GM21717 (cell line): ENCODE results near the gene OLFM1.
"Not testable (repeated sequence)": the region's sequence is repeated elsewhere in the genome, so short reads cannot be mapped to it uniquely, and the experiment has no call there.

ENCODE experiments used
- ATAC-seq: cut with Tn5 transposase; IDR thresholded peaks from one replicate; pipeline ENCODE4 v1.9.1; 2021; ENCODE audit warnings: mild to moderate bottlenecking, moderate library complexity; ENCODE audit not compliant: unreplicated experiment

Gene OLFM1

GRCh38 chr9:135105938-135106491, 18.5 kb downstream of the OLFM1 start:
- ATAC-seq, result no peak

DNA sequence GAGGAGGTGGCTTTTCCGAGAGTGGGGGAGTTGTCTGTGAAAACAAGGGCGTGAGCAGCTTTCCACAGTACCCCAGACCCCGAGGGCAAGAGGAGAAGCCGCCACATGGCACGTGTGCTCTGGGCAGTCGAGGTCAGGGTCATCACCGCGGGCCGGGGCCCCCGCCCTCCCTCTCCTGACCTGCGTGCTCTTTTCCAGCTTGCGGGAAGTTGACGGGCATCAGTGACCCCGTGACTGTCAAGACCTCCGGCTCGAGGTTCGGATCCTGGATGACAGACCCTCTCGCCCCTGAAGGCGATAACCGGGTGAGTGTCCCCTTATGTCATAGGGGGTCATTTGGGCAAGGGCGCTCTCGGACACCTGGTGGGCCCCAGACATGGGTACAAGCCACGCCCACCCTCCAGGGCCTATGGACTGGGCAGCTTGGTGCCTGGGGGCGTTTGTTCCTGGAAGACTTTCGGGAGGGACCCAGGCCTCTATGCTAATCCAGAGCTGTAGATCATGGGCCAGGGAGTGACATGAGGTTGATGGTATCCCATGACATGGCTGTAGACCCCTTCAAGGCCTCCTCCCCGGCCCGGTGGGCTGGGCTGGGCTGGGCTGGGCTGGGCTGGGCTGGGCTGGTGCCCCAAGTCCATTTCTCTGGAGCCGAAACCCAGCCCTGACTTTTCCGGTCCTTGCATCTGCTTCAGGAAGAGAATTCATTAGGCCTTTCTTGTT, 19.2 kb downstream of the OLFM1 start:
- no peak for ATAC-seq

DNA sequence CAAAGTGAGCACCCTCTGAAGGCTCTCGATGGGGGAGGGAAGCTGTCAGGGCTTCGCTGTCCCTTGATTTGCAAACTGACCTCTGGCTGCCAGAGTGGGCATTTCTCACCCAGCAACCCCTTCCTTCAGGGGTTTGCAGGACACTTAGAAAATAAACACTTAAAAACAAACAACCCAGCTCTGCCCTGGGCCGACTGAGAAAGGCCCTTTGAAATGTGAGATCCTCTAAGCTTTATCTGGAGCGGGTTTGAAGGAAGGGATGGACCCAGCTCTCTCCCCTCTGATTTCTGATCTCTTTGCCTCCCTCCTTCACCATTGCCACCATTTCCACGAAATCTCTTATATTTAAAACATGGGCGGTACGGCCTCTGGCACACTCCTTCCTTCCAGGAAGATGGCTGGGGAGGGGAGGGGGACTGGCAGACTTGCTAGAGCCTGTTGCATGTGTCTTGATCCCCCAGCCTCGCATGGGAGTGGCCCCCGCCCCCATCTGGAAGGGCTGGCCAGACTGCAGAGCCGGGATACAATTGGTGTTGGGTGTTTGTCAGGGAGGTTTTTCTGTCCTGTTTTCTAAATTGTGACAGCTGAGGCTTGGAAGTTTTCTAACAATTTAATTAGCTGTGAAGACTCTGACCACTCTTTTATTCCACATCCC, 20.2 kb downstream of the OLFM1 start:
- no peak for ATAC-seq

DNA sequence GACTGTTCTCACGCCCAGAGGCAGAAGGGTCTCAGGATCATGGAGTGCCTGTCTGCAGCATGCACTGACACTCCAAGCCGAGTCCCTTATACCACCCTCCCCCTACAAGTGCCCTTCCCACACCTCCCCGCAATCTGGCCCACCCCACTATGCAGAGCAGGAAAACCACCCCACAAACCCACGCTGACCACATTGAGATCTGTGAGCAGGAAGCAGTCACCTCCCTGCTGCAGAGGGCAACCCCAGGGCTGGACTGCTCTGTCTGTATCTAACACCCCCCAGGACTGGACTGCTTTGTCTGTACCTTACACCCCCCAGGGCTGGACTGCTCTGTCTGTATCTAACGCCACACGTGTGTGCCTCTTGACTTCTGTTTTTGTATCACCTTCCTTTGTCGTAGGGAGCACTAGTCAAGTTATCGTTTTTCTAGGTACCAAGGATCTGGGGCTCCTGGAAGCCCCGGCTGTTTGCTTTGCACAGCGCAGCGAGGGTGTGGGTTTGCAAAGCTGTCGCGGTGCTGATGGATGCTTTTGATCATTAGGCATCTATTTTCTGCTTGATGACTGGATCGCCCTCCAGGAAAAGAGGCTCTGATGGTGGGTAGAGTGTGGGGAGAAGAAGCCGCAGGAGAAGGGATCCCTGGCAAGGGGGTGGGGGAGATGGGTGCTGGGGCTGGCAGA, 21.5 kb downstream of the OLFM1 start:
- no peak for ATAC-seq

GRCh38 chr9:135109650-135110049, 22.2 kb downstream of the OLFM1 start:
- ATAC-seq, result no peak

DNA sequence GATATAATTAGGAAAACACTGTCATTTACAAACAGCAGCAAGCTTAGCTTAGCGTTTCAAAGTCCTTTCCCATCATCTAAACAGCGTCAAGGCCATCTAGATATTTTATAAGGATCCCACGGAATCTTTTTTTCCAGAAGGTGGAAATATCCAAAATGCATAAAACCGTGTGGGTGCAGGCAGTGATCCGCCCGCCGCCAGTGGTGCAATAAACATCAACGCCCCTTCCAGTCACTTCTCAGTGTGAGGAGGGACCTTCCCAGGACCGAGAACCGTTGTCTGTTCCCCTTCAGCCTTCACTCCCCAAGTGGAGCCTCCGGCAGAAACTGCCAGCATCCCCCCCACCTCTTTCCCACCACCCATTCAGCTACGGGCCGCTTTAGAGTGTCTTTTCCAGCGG, 22.9 kb downstream of the OLFM1 start:
- ATAC-seq, result no peak

DNA sequence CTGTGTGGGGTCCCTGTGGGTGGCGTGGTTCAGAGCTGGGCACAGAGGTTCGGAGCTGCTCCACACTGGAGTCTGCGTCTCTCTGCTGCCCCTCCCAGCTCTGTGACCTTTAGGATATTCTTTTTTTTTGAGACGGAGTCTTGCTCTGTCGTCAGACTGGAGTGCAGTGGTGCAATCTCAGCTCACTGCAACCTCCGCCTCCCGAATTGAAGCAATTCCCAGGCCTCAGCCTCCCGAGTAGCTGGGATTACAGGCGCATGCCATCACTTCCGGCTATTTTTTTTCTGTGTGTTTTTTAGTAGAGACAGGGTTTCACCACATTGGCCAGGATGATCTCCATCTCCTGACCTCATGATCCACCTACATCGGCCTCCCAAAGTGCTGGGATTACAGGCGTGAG, 24.1 kb downstream of the OLFM1 start:
- ATAC-seq, result not testable (repeated sequence)

DNA sequence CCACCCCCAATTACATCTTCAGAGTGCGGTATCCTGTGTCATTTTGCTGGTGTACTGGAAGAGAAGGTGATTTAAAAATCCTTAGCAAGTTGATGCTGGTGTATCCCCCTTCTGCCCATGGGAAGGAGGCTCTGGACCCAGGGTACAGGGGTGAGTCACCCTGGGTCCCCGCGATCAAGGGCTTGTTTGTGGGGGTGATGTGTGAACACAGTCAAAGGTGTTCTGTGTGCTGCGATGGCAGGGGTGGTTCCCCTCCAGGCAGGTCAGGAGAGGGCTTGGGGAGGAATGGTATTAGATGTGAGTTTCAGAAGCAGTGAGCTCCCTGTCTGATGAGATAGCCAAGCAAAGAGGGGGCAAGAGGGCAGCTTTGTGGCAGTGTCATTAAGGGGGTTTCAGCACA, 28.9 kb downstream of the OLFM1 start:
- no peak for ATAC-seq

DNA sequence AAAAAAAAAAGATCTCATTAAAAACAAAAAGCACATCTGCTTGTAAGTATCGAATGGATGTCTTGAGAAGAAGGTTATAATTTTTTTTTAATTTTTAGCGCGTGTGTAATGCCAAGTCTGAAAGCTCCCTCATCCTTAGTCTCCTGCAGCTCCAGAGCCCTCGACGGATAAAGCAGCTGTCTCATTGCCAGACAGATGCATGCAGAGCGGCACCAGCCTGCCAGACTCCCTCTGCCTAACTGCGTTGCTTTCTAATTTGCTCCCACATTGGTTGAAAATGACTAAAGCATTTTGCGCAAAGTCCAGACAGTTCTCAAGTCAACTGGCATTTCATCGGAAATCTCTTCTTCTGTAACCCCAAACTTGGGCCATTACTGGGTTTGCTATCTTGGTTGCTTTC, 29.4 kb downstream of the OLFM1 start:
- no peak for ATAC-seq

GRCh38 chr9:135117281-135117680, 29.8 kb downstream of the OLFM1 start:
- ATAC-seq, result no peak

DNA sequence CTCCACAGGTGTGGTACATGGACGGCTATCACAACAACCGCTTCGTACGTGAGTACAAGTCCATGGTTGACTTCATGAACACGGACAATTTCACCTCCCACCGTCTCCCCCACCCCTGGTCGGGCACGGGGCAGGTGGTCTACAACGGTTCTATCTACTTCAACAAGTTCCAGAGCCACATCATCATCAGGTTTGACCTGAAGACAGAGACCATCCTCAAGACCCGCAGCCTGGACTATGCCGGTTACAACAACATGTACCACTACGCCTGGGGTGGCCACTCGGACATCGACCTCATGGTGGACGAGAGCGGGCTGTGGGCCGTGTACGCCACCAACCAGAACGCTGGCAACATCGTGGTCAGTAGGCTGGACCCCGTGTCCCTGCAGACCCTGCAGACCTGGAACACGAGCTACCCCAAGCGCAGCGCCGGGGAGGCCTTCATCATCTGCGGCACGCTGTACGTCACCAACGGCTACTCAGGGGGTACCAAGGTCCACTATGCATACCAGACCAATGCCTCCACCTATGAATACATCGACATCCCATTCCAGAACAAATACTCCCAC, 32.1 kb downstream of the OLFM1 start:
- ATAC-seq, result no peak

DNA sequence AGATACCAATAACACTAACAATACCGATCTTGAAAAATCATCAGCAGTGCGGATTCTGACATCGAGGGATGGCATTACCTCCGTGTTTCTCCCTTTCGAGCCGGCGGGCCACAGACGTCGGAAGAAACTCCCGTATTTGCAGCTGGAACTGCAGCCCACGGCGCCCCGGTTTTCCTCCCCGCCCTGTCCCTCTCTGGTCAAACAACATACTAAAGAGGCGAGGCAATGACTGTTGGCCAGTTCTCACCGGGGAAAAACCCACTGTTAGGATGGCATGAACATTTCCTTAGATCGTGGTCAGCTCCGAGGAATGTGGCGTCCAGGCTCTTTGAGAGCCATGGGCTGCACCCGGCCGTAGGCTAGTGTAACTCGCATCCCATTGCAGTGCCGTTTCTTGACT, 32.8 kb downstream of the OLFM1 start:
- no peak for ATAC-seq

- ATAC-seq, result no peak
Observed at GRCh38 chr9:135122316-135122715, 34.8 kb downstream of the OLFM1 start.

- ATAC-seq, result no peak
Observed at GRCh38 chr9:135123126-135123772, 35.8 kb downstream of the OLFM1 start.

DNA sequence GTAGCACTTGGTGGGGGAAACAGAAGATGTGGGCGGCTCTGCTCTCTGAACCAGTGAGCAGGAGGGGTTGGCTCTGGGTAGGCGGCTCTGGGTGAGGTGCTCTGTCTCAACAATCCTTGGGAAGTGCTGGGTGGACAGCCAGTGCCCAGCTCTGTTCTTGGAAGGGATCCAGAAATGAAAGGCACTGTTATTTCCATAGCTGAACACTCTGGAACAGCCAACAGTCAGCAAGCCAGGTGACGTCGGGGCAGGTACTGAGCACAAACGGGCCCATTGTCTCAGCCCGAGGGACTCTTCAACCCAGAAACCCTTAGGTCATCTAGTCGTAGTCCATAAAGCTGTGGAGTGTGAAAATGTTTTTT, 36.3 kb downstream of the OLFM1 start:
- no peak for ATAC-seq

DNA sequence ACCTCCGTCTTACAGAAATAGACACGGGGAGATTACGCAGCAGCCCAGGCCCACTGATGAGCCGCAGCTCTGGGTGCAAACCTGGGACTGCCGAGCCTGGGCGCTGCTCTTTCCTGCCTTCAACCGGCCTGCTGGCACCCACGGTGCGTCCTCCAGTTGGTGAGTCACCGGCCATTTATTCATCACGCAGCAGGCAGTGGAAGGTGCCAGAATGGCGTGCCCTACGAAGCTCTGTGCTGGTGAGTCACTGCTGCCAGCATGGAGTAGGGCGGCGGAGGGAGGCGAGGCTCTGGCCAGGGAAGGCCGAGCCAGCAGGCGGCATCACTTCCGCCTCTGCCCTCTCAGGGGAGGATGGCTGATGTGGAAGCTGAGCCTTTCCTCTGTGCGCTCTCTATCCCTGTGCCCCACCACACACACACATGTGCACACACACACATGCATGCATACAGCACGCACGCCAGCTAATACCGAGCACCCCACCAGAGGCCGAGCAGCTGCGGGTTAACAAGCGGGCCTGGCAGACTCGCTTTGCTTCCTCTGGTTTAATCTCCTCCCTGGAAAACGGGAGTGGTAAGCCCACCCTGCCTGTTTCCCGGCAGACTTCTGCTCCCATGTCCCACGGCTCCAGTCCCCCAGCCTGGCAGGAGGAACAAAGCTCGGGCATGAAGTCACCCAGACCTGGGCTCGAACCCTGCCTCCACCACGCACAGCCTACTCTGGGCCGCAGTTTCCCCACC, 39.2 kb downstream of the OLFM1 start:
- no peak for ATAC-seq

- no peak for ATAC-seq
Observed at GRCh38 chr9:135127718-135128670, 40.5 kb downstream of the OLFM1 start.

- ATAC-seq, result no peak
Observed at GRCh38 chr9:135129137-135129695, 41.7 kb downstream of the OLFM1 start.
